WTC11 (cell line): ENCODE data around the gene SBF2.

ENCODE experiments used
- ESRRA ChIP-seq: sonication (generic); formaldehyde crosslinking; IDR thresholded peaks from 2 replicates; pipeline ENCODE4 v1.8.1; 2022; ENCODE audit warnings: mild to moderate bottlenecking, missing genetic modification reagents, borderline replicate concordance
- TF ChIP-seq, protein P1 (sequence below): fragments of 200-600 bp; IDR thresholded peaks from 2 replicates; pipeline ENCODE4 v1.8.0; 2022; ENCODE audit warnings: antibody characterized with exemption
- TF ChIP-seq, protein P2 (sequence below): fragments of 250-450 bp; sonication (Bioruptor Pico); IDR thresholded peaks from 2 replicates; pipeline ENCODE4 v1.8.0; 2021; ENCODE audit warnings: mild to moderate bottlenecking
- TF ChIP-seq, protein P3 (sequence below): sonication (generic); formaldehyde crosslinking; IDR thresholded peaks from 2 replicates; pipeline ENCODE4 v1.8.0; 2022; ENCODE audit warnings: mild to moderate bottlenecking, missing genetic modification reagents

DNA sequence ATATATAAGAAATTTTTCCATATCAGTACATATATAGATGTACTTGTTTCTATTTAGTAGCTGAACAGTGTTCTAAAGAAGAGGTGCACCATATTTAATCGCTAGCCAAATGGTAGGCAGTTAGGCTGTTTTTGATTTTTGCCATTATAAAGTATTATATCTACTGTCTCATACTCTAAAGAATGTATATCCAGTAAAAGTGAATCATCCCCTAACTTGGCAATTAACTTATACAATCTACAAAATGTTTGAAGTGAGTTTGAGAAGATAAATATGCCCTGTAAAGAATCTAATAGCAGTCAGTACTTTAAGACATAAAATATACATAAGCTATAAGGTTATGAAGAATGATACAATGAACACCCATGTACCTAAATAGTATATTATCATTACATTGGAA lies 338.6 kb downstream of the SBF2 start:
- TF ChIP-seq, protein P1, sequence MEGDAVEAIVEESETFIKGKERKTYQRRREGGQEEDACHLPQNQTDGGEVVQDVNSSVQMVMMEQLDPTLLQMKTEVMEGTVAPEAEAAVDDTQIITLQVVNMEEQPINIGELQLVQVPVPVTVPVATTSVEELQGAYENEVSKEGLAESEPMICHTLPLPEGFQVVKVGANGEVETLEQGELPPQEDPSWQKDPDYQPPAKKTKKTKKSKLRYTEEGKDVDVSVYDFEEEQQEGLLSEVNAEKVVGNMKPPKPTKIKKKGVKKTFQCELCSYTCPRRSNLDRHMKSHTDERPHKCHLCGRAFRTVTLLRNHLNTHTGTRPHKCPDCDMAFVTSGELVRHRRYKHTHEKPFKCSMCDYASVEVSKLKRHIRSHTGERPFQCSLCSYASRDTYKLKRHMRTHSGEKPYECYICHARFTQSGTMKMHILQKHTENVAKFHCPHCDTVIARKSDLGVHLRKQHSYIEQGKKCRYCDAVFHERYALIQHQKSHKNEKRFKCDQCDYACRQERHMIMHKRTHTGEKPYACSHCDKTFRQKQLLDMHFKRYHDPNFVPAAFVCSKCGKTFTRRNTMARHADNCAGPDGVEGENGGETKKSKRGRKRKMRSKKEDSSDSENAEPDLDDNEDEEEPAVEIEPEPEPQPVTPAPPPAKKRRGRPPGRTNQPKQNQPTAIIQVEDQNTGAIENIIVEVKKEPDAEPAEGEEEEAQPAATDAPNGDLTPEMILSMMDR = no peak
- no peak for TF ChIP-seq ESRRA
- TF ChIP-seq, protein P2, sequence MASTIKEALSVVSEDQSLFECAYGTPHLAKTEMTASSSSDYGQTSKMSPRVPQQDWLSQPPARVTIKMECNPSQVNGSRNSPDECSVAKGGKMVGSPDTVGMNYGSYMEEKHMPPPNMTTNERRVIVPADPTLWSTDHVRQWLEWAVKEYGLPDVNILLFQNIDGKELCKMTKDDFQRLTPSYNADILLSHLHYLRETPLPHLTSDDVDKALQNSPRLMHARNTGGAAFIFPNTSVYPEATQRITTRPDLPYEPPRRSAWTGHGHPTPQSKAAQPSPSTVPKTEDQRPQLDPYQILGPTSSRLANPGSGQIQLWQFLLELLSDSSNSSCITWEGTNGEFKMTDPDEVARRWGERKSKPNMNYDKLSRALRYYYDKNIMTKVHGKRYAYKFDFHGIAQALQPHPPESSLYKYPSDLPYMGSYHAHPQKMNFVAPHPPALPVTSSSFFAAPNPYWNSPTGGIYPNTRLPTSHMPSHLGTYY (CRISPR knock-in tag) = no peak
- TF ChIP-seq, protein P3, sequence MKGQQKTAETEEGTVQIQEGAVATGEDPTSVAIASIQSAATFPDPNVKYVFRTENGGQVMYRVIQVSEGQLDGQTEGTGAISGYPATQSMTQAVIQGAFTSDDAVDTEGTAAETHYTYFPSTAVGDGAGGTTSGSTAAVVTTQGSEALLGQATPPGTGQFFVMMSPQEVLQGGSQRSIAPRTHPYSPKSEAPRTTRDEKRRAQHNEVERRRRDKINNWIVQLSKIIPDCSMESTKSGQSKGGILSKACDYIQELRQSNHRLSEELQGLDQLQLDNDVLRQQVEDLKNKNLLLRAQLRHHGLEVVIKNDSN (CRISPR knock-in tag) = no peak
